OCI-LY1 (cell line): ENCODE data around the gene RXFP3.
"Not testable (repeated sequence)": the region's sequence is repeated elsewhere in the genome, so short reads cannot be mapped to it uniquely, and the experiment has no call there.

Experiments
- H2AFZ ChIP-seq: fragments of 200-600 bp; sonication (generic), shearing (Covaris generic); 2 replicates; pipeline ENCODE4 v1.6.0; 2014; ENCODE audit warnings: antibody characterized with exemption, mild to moderate bottlenecking, low read length
- H3F3A ChIP-seq: fragments of 200-600 bp; sonication (generic), shearing (Covaris generic); 2 replicates; pipeline ENCODE4 v1.6.0; 2014; ENCODE audit warnings: mild to moderate bottlenecking, antibody characterized with exemption, low read length, moderate library complexity; ENCODE audit not compliant: insufficient read depth
- H3K27ac ChIP-seq: fragments of 200-600 bp; sonication (generic); 2 replicates; pipeline ENCODE4 v1.5.1; 2014; ENCODE audit warnings: low read length, mixed run types, mild to moderate bottlenecking, low read depth; ENCODE audit not compliant: poor library complexity, severe bottlenecking
- H3K27me3 ChIP-seq: fragments of 200-600 bp; sonication (generic); 2 replicates; pipeline ENCODE4 v1.6.0; 2014; ENCODE audit warnings: antibody characterized with exemption, mild to moderate bottlenecking, low read length, moderate library complexity; ENCODE audit not compliant: insufficient read depth
- H3K36me3 ChIP-seq: fragments of 200-600 bp; sonication (generic); 2 replicates; pipeline ENCODE4 v1.6.1; 2014; ENCODE audit warnings: mild to moderate bottlenecking, antibody characterized with exemption, low read length, moderate library complexity, mixed read lengths; ENCODE audit not compliant: insufficient read depth
- H3K4me1 ChIP-seq: fragments of 200-600 bp; sonication (generic); 2 replicates; pipeline ENCODE4 v1.5.1; 2014; ENCODE audit warnings: mild to moderate bottlenecking, low read length, moderate library complexity; ENCODE audit not compliant: insufficient read depth, severe bottlenecking
- H3K4me2 ChIP-seq: fragments of 200-600 bp; sonication (generic), shearing (Covaris generic); 2 replicates; pipeline ENCODE4 v1.6.1; 2014; ENCODE audit warnings: low read length
- H3K4me3 ChIP-seq: fragments of 200-600 bp; sonication (generic); 2 replicates; pipeline ENCODE4 v1.5.1; 2014; ENCODE audit warnings: low read length, low read depth, mild to moderate bottlenecking, mixed read lengths; ENCODE audit not compliant: poor library complexity, severe bottlenecking
- H3K79me2 ChIP-seq: fragments of 200-600 bp; shearing (Covaris generic); 2 replicates; pipeline ENCODE4 v1.6.1; 2016; ENCODE audit warnings: mixed run types, low read length, mixed read lengths; ENCODE audit not compliant: insufficient read depth
- H3K9ac ChIP-seq: fragments of 200-600 bp; sonication (generic), shearing (Covaris generic); 2 replicates; pipeline ENCODE4 v1.6.1; 2014; ENCODE audit warnings: mild to moderate bottlenecking, low read length, mixed read lengths
- H3K9me2 ChIP-seq: fragments of 200-600 bp; sonication (generic), shearing (Covaris generic); 2 replicates; pipeline ENCODE4 v1.6.1; 2014; ENCODE audit warnings: low read depth, mild to moderate bottlenecking, low read length, mixed read lengths
- H3K9me3 ChIP-seq: fragments of 200-600 bp; shearing (Covaris generic); 2 replicates; pipeline ENCODE4 v1.6.1; 2014; ENCODE audit warnings: low read length, mixed read lengths
- H4K20me1 ChIP-seq: fragments of 200-600 bp; sonication (generic), shearing (Covaris generic); 2 replicates; pipeline ENCODE4 v1.6.0; 2016; ENCODE audit warnings: mild to moderate bottlenecking, low read length; ENCODE audit not compliant: insufficient read depth
- EZH2 ChIP-seq: fragments of 200-600 bp; sonication (generic), shearing (Covaris generic); IDR thresholded peaks from 2 replicates; pipeline ENCODE4 v1.8.0; 2017; ENCODE audit warnings: borderline replicate concordance, mixed run types, mild to moderate bottlenecking, antibody characterized with exemption, low read length, moderate library complexity, mixed read lengths
- TF ChIP-seq, protein P1 (sequence below): fragments of 200-600 bp; sonication (generic), shearing (Covaris generic); IDR thresholded peaks from 2 replicates; pipeline ENCODE4 v1.5.1; 2017; ENCODE audit warnings: mild to moderate bottlenecking, antibody characterized with exemption, low read length, moderate library complexity, mixed read lengths

Gene RXFP3

DNA sequence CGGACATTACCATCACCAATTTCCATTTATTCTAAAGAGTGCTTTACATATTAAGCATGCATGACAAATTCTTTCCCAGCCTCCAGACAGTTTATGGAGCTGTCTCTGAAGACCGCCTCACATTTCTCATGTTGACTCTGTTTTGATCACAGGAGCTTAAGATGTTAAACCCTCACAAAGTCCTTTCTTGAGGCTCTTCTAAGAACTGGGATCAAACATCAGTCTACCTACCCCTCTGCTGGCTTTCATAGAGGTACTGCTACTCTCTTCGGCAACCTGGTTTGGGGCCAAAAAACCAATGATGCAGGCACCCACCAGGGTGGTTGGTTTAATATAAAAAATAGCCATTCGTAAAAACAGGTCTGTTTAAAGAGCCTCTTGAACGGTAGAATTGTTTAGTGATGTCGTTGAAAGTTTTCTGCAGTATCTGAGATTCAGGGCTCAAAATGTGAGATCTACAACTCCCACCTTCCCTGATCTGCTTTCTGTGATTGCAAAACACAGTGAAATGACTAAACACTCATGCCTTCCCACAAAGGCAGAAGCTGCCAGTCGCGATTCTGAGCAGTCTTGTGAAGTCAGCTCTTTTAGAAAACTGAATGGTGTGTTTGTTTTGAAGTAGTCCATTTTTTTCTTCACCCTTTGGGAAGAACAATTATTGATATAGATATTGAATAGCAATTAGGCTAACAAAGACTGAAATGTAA is 3.5 kb downstream of the RXFP3 start:
- Histone ChIP-seq H3K79me2 (no peaks in the 10 kb centered on the region), H3K9me2 (no peaks in the 10 kb centered on the region), H3K4me3 (no peak overlapping the region), H3K9me3 (no peaks in the 10 kb centered on the region), H2AFZ (no peak overlapping the region), H4K20me1 (no peaks in the 10 kb centered on the region), H3K4me2 (no peak overlapping the region), H3K27me3 (no peaks in the 10 kb centered on the region), H3F3A (no peaks in the 10 kb centered on the region), H3K4me1 (no peaks in the 10 kb centered on the region), H3K27ac (no peak overlapping the region), H3K36me3 (no peaks in the 10 kb centered on the region), H3K9ac (no peak overlapping the region)
- TF ChIP-seq EZH2, result no peak
- TF ChIP-seq, protein P1, sequence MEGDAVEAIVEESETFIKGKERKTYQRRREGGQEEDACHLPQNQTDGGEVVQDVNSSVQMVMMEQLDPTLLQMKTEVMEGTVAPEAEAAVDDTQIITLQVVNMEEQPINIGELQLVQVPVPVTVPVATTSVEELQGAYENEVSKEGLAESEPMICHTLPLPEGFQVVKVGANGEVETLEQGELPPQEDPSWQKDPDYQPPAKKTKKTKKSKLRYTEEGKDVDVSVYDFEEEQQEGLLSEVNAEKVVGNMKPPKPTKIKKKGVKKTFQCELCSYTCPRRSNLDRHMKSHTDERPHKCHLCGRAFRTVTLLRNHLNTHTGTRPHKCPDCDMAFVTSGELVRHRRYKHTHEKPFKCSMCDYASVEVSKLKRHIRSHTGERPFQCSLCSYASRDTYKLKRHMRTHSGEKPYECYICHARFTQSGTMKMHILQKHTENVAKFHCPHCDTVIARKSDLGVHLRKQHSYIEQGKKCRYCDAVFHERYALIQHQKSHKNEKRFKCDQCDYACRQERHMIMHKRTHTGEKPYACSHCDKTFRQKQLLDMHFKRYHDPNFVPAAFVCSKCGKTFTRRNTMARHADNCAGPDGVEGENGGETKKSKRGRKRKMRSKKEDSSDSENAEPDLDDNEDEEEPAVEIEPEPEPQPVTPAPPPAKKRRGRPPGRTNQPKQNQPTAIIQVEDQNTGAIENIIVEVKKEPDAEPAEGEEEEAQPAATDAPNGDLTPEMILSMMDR, result no peak

DNA sequence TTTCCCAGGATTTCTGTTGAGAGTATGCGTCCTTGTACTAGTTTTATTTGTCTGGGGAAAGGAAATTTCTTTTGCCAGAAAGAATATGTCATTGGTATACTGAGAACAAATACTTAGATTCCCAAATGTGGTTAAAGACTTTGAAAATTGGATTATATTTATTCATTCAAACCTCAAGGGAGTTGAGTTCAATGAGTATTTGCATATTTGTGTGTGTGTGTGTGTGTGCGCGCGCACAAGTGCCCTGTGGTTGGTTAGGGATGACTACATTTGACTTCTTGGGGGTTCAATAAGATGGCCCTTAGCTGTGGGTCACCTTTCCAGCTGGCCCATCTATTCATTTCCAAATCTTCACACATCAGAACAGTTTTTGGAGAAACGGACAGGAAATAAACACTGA is 4.9 kb downstream of the RXFP3 start:
- H3K36me3 ChIP-seq, result no peaks in the 10 kb centered on the region
- no peaks in the 10 kb centered on the region for H3F3A ChIP-seq
- H4K20me1 ChIP-seq, result no peaks in the 10 kb centered on the region
- no peaks in the 10 kb centered on the region for H3K9me2 ChIP-seq
- no peaks in the 10 kb centered on the region for H3K79me2 ChIP-seq
- no peak overlapping the region for H3K4me3 ChIP-seq
- TF ChIP-seq, protein P1, result no peak
- TF ChIP-seq EZH2, result no peak
- no peak overlapping the region for H3K27ac ChIP-seq
- no peaks in the 10 kb centered on the region for H3K27me3 ChIP-seq
- no peaks in the 10 kb centered on the region for H3K4me1 ChIP-seq
- no peaks in the 10 kb centered on the region for H3K9me3 ChIP-seq
- H3K4me2 ChIP-seq, result no peak overlapping the region
- H2AFZ ChIP-seq, result no peak overlapping the region
- no peak overlapping the region for H3K9ac ChIP-seq

DNA sequence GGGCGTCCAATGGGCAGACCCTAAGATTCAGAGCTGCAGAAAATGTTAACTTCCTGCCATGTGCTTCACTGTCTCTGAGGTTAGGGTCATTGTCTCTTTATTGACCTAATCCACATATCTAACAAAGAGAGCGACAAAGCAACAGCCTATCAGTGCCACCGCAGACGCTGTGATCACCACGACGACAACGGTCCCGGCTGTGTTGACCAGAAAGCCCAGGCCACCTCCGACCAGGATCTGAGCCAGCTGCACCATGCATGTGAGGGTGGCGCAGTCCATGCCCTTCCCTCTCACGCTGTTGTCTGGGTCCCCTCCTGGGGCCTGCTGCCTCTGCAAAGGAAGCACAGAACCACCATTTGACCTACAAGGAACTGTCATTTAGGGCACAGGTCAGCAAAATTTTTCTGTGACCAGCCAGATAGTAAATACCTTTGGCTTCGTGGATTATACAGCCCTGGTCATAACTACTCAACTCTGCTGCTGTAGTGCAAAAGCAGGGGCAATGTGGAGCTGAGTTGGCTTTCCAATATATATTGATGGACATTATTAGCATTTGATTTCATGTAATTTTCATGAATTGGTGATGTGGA is 8.5 kb downstream of the RXFP3 start:
- H4K20me1 ChIP-seq, result no peaks in the 10 kb centered on the region
- H3F3A ChIP-seq, result no peaks in the 10 kb centered on the region
- no peak for TF ChIP-seq EZH2
- TF ChIP-seq, protein P1, result no peak
- no peaks in the 10 kb centered on the region for H3K27me3 ChIP-seq
- H3K27ac ChIP-seq, result no peak overlapping the region
- H3K79me2 ChIP-seq, result no peaks in the 10 kb centered on the region
- no peak overlapping the region for H3K4me2 ChIP-seq
- H3K4me3 ChIP-seq, result no peak overlapping the region
- H3K36me3 ChIP-seq, result no peaks in the 10 kb centered on the region
- H3K9me3 ChIP-seq, result no peaks in the 10 kb centered on the region
- no peaks in the 10 kb centered on the region for H3K9me2 ChIP-seq
- H3K4me1 ChIP-seq, result no peaks in the 10 kb centered on the region
- H2AFZ ChIP-seq, result no peak overlapping the region
- no peak overlapping the region for H3K9ac ChIP-seq

DNA sequence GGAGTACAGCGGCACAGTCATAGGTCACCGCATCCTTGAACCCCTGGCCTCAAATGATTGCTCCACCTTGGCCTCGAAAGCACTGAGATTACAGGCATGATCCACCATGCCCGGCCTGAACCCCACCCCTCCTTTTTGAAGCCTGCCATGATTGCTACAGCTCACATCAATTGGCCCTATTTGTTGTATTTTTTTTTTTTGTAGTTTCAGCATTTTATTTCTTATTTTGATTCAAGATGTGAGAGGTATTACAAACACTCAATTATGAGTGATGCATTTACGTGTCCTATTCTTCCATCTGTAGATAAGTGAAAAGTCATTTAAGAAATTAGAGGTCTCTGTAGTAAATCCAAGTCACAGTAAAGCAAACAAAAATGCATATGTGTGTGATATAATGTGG is 16.0 kb downstream of the RXFP3 start:
- not testable (repeated sequence) for H2AFZ ChIP-seq, H3K79me2 ChIP-seq, H3K4me2 ChIP-seq, H3K27me3 ChIP-seq, H3F3A ChIP-seq, H3K4me3 ChIP-seq, H4K20me1 ChIP-seq, H3K9me3 ChIP-seq, H3K4me1 ChIP-seq, H3K36me3 ChIP-seq, H3K9ac ChIP-seq, H3K9me2 ChIP-seq, H3K27ac ChIP-seq
